NCI-H146 treated with DMSO at 0.1 percent for 48 hours (cell line): ENCODE measurements around the gene MUC6.

Experiments
- DNase-seq: peaks from one replicate; lab custom pipeline; 2025; ENCODE audit not compliant: unreplicated experiment; lab: John Stamatoyannopoulos, UW

The MUC6 gene

DNA sequence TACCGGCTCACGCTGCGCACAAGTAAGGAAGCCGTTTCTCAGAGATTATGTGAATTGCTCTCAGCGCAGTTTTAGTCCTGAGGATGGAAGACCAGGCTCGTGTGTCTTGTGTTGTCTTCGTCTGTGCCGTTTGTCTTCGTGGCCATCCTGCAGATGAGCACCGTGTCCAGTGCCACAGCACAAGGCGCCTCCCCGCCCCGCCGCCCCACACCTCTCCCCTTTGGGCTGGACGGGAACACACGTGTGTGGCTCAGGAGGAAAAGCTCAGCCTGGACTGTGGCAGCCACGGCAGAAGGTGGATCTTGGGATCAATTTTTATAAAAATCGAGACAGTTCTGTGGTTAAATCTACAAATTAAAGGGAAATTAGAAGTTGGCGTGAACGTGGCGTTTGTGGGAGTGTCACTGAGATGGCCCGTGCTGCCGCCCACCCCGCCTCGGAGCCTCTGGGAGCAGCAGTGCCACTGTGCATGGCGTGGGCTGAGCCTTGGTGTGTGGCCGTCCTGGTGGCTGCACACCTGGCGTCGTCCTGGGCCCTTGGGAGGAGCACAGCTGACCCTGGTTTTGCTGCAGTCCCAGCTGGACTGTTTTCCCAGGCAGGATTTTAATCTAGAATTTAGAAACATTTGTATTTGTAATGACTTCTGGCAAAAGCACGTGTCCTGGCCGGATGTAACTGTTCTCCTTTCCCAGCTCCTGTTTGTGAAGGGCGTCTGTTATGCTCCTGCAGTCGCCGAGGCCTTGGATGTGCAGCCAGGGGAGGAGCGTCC, 25.8 kb downstream of the MUC6 start:
- DNase-seq, result no peak

GRCh38 chr11:1009991-1010390, 26.5 kb downstream of the MUC6 start:
- no peak for DNase-seq

DNA sequence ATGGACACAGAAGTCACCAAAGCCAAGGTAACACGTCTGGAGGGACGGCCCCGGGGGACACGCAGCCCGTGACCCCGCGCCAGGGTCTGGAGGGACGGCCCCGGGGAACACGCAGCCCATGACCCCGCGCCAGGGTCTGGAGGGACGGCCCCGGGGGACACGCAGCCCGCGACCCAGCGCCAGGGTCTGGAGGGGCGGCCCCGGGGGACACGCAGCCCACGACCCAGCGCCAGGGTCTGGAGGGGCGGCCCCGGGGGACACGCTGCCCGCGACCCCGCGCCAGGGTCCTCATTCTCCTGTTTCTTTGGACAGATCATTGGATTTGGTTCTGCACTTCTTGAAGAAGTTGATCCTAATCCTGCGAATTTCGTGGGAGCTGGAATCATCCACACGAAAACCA, 27.1 kb downstream of the MUC6 start:
- DNase-seq, result no peak

DNA sequence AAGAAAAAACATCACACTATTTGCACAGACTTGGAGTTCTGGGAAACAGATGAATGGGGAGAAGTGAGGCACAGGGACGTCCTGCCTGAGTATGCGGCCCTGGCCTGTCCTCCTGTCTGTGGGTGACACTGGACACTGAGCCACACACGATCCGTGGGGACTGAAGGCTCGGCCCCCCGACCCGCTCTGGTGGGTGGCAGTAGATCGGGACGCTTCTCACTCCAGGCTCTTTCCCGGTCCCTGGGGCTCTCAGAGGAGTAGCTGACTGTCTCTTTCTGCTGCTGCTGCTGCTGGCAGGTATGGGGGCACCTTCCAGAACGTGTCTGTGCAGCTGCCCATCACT, 27.7 kb downstream of the MUC6 start:
- no peak for DNase-seq

DNA sequence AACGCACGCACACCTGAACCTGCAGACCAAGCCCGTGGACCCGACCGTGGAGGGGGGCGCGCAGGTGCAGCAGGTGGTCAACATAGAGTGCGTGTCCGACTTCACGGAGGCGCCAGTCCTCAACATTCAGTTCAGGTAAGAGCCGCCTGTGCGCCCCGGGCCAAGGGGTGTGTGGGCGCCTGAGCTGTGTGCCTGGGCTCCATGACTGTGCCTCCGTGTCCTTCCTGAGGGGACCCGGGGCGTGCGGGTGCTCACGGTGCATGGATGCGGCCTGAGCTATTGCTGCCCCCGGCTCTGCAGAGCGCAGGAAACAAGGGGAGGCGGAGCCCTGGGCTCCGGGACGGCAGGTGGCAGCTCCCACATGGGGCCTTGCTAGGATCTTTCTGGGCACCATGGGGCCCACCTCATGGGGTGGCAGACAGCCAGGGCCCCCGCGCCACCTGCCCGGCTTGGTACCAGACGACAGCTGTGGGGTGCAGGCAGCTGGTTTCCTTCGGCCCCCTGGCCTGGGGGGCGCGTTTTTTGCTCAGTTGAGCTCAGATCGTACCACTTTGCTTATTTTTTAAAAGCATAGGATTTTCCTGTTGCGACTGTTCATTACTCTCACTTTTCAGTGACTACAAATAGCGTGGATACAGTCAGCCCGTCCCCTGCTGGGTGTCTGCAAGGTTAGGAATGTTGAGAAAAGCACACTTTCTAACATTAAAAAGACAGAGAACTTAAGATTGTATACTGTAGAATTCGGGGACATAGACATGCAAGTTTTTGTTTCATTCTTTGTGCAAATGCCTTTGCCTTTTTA, 28.3 kb downstream of the MUC6 start:
- no peak for DNase-seq

- DNase-seq, result no peak
Observed at GRCh38 chr11:1007279-1007678, 29.2 kb downstream of the MUC6 start.

- no peak for DNase-seq
Observed at GRCh38 chr11:1006762-1007161, 29.8 kb downstream of the MUC6 start.

- DNase-seq, result no peak
Observed at GRCh38 chr11:1005928-1006327, 30.6 kb downstream of the MUC6 start.

DNA sequence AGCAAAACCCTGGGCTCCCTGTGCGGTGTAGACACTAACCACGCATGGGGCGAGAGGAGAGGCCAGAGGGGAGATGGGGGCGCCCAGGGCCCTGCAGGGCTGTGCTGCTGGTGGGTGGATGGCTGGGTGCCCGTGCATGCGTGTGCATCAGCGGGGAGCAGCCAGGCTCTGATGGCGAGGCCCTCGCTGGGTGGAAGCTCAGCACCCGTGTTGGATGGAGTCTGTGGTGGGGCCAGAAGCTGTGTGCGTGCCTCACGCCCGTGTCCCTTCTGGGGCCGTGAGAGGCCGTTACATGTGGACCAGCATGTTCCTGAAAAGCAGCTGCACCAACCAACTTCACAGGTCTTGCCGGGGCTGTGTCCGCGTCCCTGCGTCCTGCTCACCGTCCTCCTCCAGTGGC, 33.4 kb downstream of the MUC6 start:
- no peak for DNase-seq

DNA sequence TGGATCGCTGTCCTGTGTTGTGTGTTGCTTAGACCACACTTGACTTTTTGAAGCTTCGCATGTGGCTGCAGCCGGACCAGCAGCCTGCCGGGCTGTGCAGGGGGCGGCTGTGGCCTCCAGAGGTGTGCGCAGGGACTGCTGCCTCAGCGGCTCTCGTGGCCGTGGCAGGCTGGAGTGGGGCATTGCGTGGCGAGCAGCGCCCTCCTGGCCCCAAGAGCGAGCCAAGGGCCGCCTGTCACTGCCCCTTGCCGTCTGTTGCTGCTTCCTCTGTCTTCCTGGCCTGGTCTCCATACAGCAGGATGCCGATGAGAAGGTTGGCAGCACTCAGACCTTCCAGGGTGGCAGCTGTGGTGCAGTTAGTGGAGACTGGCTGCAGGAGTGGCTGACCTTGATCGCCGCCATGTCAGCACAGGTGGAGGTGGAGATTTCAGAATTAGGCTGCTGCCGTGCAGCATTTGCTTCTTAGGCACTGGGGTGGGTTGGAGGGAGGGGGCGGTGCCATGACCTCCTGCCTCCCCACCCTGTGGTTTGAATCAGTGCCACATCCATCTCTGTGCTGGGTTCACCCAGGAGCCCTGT, 34.0 kb downstream of the MUC6 start:
- no peak for DNase-seq

GRCh38 chr11:1001617-1002405, 34.7 kb downstream of the MUC6 start:
- DNase-seq, result no peak

DNA sequence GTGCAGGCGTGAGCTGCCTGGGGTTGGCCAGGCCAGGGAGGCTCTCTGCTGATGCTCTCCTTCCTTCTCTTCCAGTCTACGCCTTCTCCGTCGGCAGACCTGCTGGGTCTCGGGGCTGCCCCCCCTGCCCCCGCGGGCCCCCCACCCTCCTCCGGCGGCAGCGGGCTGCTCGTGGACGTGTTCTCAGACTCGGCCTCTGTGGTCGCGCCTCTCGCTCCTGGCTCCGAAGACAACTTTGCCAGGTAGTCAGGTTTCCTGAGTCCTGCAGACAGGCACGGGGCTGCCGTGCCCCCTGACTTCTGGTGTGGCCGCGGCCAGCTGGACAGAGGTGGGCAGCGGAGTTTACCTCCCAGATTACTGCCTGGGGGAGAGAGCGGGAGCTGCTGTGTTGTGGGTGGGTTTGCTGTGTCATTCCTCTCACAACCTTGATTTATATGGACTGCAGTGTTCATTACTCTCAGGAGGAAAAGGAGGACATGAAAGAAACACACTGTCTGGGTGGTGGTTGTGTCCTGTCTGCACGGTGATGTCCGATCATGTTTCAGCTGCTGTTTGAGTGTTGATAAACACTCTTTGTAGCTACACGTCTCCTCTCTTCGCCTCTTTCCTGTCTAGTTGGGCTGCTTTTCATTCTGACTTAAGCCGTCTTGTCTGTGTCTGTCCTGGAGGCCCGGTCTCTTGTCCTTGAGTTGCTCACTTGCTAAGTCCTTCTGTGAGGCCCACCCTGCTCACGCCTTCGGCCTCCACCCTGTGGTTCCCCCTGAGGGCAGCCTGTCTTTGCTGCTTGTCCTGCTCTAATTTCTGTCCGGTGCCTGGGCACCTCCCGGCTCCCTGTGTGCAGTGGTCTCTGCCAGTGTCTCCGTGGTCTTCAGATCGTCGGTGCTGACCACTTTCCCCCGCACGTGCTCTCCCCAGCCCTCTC, 35.9 kb downstream of the MUC6 start:
- DNase-seq, result no peak

DNA sequence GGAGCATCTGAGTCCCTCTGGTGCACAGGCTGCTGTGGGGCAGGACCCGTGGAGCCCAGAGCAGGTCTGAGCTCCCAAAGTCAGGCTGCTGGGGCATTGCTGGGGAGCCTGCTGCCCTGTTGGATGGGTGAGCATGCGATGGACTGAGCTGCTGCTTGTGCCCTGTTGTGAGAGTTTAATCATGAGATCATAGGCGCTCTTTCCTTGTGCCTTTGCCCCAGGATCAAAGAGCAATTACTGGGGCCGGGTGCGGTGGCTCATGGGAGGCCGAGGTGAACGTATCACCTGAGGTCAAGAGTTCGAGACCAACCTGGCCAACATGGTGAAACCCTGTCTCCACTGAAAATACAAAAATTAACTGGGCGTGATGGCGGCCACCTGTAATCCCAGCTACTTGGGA, 37.5 kb downstream of the MUC6 start:
- no peak for DNase-seq

- no peak for DNase-seq
Observed at GRCh38 chr11:997907-998306, 38.6 kb downstream of the MUC6 start.

DNA sequence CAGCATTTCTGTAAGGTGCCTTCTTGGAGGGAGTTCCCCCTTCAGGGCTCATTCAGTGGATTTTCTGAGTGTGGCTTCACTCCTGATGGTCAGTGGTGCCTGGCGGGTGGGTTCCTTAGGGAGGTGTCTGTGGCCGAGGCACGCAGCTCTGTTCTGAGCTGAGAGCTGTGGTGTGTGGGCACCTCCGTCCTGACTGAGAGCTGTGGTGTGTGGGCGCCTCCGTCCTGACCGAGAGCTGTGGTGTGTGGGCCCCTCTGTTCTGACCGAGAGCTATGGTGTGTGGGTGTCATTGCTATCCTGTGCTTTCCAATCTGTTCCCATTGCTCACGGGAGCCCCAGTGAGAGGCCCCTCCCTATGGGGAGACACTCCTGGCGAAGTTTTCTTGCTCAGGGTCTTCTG, 39.8 kb downstream of the MUC6 start:
- DNase-seq, result no peak

- DNase-seq, result no peak
Observed at GRCh38 chr11:995752-996420, 40.6 kb downstream of the MUC6 start.

DNA sequence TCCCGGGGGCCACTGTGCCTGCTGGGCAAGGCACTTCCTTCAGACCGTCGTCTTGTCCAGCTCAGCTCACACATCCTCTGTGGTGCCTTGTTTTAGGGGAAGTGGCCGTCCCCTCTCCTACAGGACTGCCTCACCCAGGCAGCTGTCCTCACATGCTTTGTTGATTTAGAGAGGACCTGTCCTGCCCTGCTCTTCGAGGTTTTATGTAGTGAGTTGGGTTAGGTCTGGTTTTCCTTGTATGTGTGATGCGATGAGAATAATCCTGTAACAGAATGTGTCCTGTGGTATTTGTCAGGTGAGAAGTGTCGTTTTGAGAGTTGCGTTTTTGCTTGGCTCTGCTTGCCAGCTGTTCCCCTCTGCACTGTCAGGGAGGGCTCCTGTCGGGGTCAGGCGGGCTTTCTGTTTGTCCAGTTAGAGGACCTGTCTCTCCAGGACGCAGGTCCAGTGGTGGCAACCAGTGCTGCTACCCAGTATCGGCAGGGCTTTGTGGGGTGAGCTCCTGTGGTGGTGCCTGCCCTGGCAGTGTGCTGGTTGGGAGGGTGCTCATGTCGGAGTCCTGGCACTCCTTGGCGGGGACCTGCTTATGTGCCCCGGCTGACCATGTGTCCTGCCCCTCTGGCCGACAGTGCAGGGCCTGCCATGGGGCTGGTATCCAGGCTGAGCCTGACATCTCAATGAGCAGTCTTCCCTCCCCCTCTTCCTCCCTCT, 41.3 kb downstream of the MUC6 start:
- DNase-seq, result no peak

DNA sequence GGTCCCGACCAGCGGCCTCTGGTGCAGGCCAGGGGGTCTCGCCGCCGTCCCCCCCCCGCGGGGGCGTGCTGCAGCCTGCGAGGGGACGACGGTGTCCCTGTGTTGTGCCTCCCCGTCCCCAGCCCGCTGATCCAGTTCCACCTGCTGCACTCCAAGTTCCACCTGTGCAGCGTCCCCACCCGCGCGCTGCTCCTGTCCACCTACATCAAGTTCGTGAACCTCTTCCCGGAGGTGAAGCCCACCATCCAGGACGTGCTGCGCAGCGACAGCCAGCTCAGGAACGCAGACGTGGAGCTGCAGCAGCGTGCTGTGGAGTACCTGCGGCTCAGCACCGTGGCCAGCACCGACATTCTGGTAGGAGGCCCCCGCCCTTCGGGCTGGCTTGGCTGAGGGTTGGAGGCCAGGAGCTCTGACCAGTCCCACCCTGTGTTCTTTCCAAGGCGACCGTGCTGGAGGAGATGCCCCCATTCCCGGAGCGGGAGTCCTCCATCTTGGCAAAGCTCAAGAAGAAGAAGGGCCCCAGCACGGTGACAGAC, 42.8 kb downstream of the MUC6 start:
- DNase-seq, result no peak

- no peak for DNase-seq
Observed at GRCh38 chr11:992577-992976, 43.9 kb downstream of the MUC6 start.
